GM19372 (cell line): ENCODE measurements around the gene MESP1.
"Not testable (repeated sequence)": the region's sequence is repeated elsewhere in the genome, so short reads cannot be mapped to it uniquely, and the experiment has no call there.

Experiments
- ATAC-seq: cut with Tn5 transposase; IDR thresholded peaks from one replicate; pipeline ENCODE4 v1.9.1; 2021; ENCODE audit warnings: mild to moderate bottlenecking, low read depth, moderate library complexity; ENCODE audit not compliant: unreplicated experiment

Gene MESP1

GRCh38 chr15:89750560-89751542, at the start of gene MESP1:
TSS of gene MESP1 (minus strand) at chr15:89751249. CDS start at chr15:89751231, 18 bp downstream.
- ATAC-seq = peak; percentile 97

- no peak for ATAC-seq
Observed at GRCh38 chr15:89799918-89800498, 49.0 kb upstream of the MESP1 start.

GRCh38 chr15:89799011-89799911, 48.2 kb upstream of the MESP1 start:
- no peak for ATAC-seq

GRCh38 chr15:89797678-89798201, 46.7 kb upstream of the MESP1 start:
- ATAC-seq = no peak

- no peak for ATAC-seq
Observed at GRCh38 chr15:89795996-89796395, 44.9 kb upstream of the MESP1 start.

- no peak for ATAC-seq
Observed at GRCh38 chr15:89794627-89795241, 43.7 kb upstream of the MESP1 start.

- no peak for ATAC-seq
Observed at GRCh38 chr15:89792106-89792805, 41.2 kb upstream of the MESP1 start.

GRCh38 chr15:89790661-89791060, 39.6 kb upstream of the MESP1 start:
- no peak for ATAC-seq

- ATAC-seq = no peak
Observed at GRCh38 chr15:89790206-89790605, 39.2 kb upstream of the MESP1 start.

- ATAC-seq = not testable (repeated sequence)
Observed at GRCh38 chr15:89788585-89788984, 37.5 kb upstream of the MESP1 start.

GRCh38 chr15:89787944-89788343, 36.9 kb upstream of the MESP1 start:
- ATAC-seq = no peak

GRCh38 chr15:89785774-89786140, 34.7 kb upstream of the MESP1 start:
- ATAC-seq = no peak

- no peak for ATAC-seq
Observed at GRCh38 chr15:89785064-89785773, 34.2 kb upstream of the MESP1 start.

- no peak for ATAC-seq
Observed at GRCh38 chr15:89784686-89784960, 33.6 kb upstream of the MESP1 start.

- no peak for ATAC-seq
Observed at GRCh38 chr15:89783861-89784685, 33.0 kb upstream of the MESP1 start.

- no peak for ATAC-seq
Observed at GRCh38 chr15:89783111-89783860, 32.2 kb upstream of the MESP1 start.

- ATAC-seq = not testable (repeated sequence)
Observed at GRCh38 chr15:89782619-89782950, 31.5 kb upstream of the MESP1 start.
